Naive B cell (primary cell): ENCODE results near the gene DAP. TPM values are rescaled to one million over a fixed set of nuclear protein-coding genes. Genes with fewer than 3 reads are reported as not detected.

Experiments used
- ATAC-seq, 2 donors: fragments of 150-1000 bp; cut with Tn5 transposase; 2 replicates each; pipeline ENCODE4 v1.10.0; 2021; ENCODE audit warnings: low read depth in 2 of 2, mild to moderate bottlenecking in 2 of 2, moderate library complexity in 2 of 2
- DNase-seq: peaks from one replicate; pipeline ENCODE4 v3.0.0; 2022
- H3K27ac Mint-ChIP-seq, 6 donors: one replicate each; pipeline ENCODE4 v1.8.0; 2020 to 2022; ENCODE audit warnings: mild to moderate bottlenecking in 6 of 6, mixed read lengths in 6 of 6, moderate library complexity in 5 of 6, inconsistent platforms in 2 of 6
- H3K27me3 Mint-ChIP-seq, 3 donors: one replicate each; pipeline ENCODE4 v1.8.0; 2021 to 2022; ENCODE audit warnings: mixed read lengths in 3 of 3, mild to moderate bottlenecking in 1 of 3
- H3K36me3 Mint-ChIP-seq, 2 donors: one replicate each; pipeline ENCODE4 v1.8.0; 2020 to 2022; ENCODE audit warnings: mixed read lengths in 2 of 2, inconsistent platforms in 1 of 2, mild to moderate bottlenecking in 1 of 2
- H3K4me1 Mint-ChIP-seq, 3 donors: one replicate each; pipeline ENCODE4 v1.8.0; 2020 to 2022; ENCODE audit warnings: mixed read lengths in 3 of 3, inconsistent platforms in 1 of 3, mild to moderate bottlenecking in 1 of 3, moderate library complexity in 1 of 3
- H3K4me3 Mint-ChIP-seq, 8 donors: one replicate each; pipeline ENCODE4 v1.8.0; 2020 to 2022; ENCODE audit warnings: mild to moderate bottlenecking in 8 of 8, mixed read lengths in 8 of 8, moderate library complexity in 8 of 8, inconsistent platforms in 2 of 8
- H3K9me3 Mint-ChIP-seq, 7 donors: one replicate each; pipeline ENCODE4 v1.8.0; 2020 to 2022; ENCODE audit warnings: mixed read lengths in 7 of 7, mild to moderate bottlenecking in 5 of 7, inconsistent platforms in 2 of 7, moderate library complexity in 1 of 7
- polyA plus RNA-seq, 6 donors: library from polyadenylated mRNA; unstranded; fragments of 300-500 nt; fragmentation: Illumina TruSeq; gene quantifications; one replicate each; pipeline ENCODE4 v1.2.3, GENCODE V29; 2021; ENCODE audit warnings: low read depth in 6 of 6

The DAP gene
- polyA plus RNA-seq, 6 donors from 2014 or later = 48.6 to 90.4 (median 62.8) TPM

GRCh38 chr5:10709933-10710332 lies 51.1 kb downstream of the DAP start:
- Mint-ChIP-seq H3K4me3 (no peak overlapping the region), H3K36me3 (peaks cover 8 to 23% of the 10 kb centered on the region in 2 donors), H3K4me1 (peaks cover 20 to 30% (median 27%) of the 10 kb centered on the region in 3 donors), H3K9me3 (no peaks in the 10 kb centered on the region), H3K27ac (no peak overlapping the region), H3K27me3 (no peaks in the 10 kb centered on the region)
- DNase-seq (no peak), ATAC-seq (no peak)

GRCh38 chr5:10709409-10709808 lies 51.6 kb downstream of the DAP start:
- H3K27ac Mint-ChIP-seq = peak overlapping the region in 1 of 6 donors; percentile 3
- ATAC-seq = no peak
- H3K27me3 Mint-ChIP-seq = no peaks in the 10 kb centered on the region
- peaks cover 25 to 32% (median 32%) of the 10 kb centered on the region in 3 donors for H3K4me1 Mint-ChIP-seq
- peaks cover 8 to 23% of the 10 kb centered on the region in 2 donors for H3K36me3 Mint-ChIP-seq
- no peak overlapping the region for H3K4me3 Mint-ChIP-seq
- H3K9me3 Mint-ChIP-seq = no peaks in the 10 kb centered on the region
- DNase-seq = no peak

DNA sequence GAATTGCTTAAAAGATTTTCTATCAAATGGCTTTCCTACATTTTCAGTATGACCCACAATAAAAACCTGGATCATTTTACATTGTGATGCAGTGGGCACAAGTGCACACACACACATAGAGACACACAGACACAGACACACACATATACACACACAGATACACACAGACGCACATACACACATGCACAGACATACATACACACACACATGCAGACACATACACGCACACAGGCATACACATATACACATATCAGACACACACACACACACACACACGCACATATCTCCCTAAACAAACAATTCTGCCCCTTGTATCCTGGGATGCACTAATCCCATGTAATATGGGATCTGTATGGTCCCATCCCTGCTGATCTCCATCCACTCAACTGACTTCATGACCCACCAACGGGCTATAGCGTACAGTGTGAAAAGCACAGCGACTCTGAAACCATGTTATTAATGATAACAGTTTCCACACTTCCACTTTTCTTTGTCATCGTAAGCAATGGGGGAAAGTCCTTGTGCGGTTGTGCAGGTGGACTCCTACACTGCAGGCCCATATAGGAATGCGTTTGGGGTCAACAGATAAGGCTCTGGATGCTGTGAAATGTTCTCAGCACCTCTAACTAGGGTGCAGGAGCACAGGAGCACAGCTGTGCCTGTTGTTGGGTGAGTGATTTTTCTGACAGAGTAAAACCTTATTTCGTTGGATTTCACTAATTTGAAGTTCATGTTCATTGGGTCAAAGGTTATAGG lies 52.7 kb downstream of the DAP start:
- H3K27ac Mint-ChIP-seq = no peak overlapping the region
- peaks cover 29 to 36% (median 35%) of the 10 kb centered on the region in 3 donors for H3K4me1 Mint-ChIP-seq
- H3K27me3 Mint-ChIP-seq = no peaks in the 10 kb centered on the region
- DNase-seq (no peak), ATAC-seq (no peak)
- peaks cover 8 to 23% of the 10 kb centered on the region in 2 donors for H3K36me3 Mint-ChIP-seq
- H3K4me3 Mint-ChIP-seq = no peak overlapping the region
- no peaks in the 10 kb centered on the region for H3K9me3 Mint-ChIP-seq

DNA sequence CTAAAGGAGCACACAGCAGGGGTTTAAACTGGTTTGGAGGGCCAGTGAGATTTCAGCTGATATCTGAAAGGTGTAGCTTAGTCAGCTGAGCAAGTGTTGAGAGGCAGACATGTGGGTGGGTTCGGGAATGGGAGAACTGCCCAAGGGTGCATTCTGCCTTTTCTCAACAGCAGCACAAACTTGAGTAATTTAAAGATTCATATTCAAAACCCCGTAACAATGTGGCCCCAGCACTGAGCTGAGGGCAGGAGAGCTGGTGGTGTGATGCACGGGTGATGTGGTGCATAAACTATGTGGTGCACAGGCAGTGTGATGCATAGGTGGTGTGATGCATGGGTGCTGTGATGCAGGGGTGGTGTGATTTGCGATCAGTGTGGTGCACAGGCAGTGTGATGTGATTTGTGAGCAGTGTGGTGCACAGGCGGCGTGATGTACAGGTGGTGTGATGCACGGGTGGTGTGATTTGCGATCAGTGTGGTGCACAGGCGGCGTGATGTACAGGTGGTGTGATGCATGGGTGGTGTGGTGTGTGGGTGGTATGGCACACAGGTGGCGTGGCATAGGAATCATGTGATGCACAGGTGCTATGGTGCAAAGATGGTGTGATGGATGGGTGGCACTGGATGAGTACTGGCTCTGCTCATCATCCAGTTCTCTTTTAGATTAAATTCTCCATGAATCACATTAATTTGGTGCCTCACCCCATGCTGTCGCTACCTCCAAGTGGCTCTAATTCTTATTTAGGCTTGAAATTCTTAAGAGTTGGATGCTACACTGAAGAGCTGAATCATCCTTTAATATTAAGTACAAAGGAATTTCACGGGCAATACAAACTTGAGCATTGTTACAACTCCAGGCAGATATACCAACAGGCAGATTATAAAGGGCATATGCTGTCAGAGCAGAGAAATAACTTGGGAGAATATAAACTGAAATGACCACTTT lies 53.6 kb downstream of the DAP start:
- H3K27me3 Mint-ChIP-seq = no peaks in the 10 kb centered on the region
- no peak overlapping the region for H3K4me3 Mint-ChIP-seq
- ATAC-seq = no peak
- peak overlapping the region in 3 of 6 donors; percentile 39 to 88 (median 84) for H3K27ac Mint-ChIP-seq
- DNase-seq = no peak
- peaks cover 35 to 41% (median 35%) of the 10 kb centered on the region in 3 donors for H3K4me1 Mint-ChIP-seq
- peaks cover 4 to 23% of the 10 kb centered on the region in 2 donors for H3K36me3 Mint-ChIP-seq
- H3K9me3 Mint-ChIP-seq = no peaks in the 10 kb centered on the region

- Mint-ChIP-seq H3K4me1 (peaks cover 32 to 41% (median 35%) of the 10 kb centered on the region in 3 donors), H3K4me3 (no peak overlapping the region), H3K36me3 (peaks cover under 1 to 13% of the 10 kb centered on the region in 2 donors), H3K27ac (no peak overlapping the region), H3K27me3 (no peaks in the 10 kb centered on the region), H3K9me3 (no peaks in the 10 kb centered on the region)
- ATAC-seq = no peak
- no peak for DNase-seq
Measured at GRCh38 chr5:10706326-10706725, 54.7 kb downstream of the DAP start.

GRCh38 chr5:10705747-10706146 lies 55.3 kb downstream of the DAP start:
- no peak for ATAC-seq
- Mint-ChIP-seq H3K36me3 (peaks cover 0 to 12% of the 10 kb centered on the region in 2 donors), H3K27me3 (no peaks in the 10 kb centered on the region), H3K4me3 (no peak overlapping the region), H3K9me3 (no peaks in the 10 kb centered on the region), H3K4me1 (peaks cover 29 to 41% (median 35%) of the 10 kb centered on the region in 3 donors), H3K27ac (peak overlapping the region in 3 of 6 donors; percentile 5 to 16 (median 16))
- DNase-seq = no peak

GRCh38 chr5:10704949-10705621 lies 55.9 kb downstream of the DAP start:
- H3K4me1 Mint-ChIP-seq = peaks cover 31 to 45% (median 42%) of the 10 kb centered on the region in 3 donors
- no peak for ATAC-seq
- DNase-seq = no peak
- H3K4me3 Mint-ChIP-seq = no peak overlapping the region
- H3K36me3 Mint-ChIP-seq = peaks cover 0 to 12% of the 10 kb centered on the region in 2 donors
- H3K27ac Mint-ChIP-seq = peak overlapping the region; percentile 4 to 71 (median 44)
- no peaks in the 10 kb centered on the region for H3K27me3 Mint-ChIP-seq
- H3K9me3 Mint-ChIP-seq = no peaks in the 10 kb centered on the region

DNA sequence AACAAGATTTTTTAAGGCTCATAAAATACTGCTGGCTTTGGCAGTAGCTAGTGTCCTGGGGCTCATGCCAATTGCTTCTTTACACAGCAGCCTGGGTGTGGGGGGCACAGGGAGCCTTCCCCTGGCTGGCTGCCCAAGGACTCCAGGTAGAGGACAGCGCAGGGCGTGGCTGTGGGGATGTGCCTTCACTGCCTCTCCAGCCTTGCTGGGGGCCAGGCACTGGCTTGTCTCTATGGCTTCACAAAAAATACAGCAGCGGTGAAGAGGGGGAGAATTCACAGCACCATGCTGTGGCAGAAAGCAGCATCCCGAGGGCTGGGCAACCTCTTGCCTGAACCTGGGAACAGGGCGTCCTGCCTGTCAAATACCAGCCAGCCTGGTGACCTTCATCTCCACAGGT lies 57.4 kb downstream of the DAP start:
- Mint-ChIP-seq H3K27ac (peak overlapping the region in 1 of 6 donors; percentile 53), H3K36me3 (peaks cover 0 to 12% of the 10 kb centered on the region in 2 donors), H3K4me1 (peaks cover 37 to 59% (median 52%) of the 10 kb centered on the region in 3 donors), H3K27me3 (no peaks in the 10 kb centered on the region), H3K4me3 (no peak overlapping the region), H3K9me3 (no peaks in the 10 kb centered on the region)
- DNase-seq (no peak), ATAC-seq (no peak)

DNA sequence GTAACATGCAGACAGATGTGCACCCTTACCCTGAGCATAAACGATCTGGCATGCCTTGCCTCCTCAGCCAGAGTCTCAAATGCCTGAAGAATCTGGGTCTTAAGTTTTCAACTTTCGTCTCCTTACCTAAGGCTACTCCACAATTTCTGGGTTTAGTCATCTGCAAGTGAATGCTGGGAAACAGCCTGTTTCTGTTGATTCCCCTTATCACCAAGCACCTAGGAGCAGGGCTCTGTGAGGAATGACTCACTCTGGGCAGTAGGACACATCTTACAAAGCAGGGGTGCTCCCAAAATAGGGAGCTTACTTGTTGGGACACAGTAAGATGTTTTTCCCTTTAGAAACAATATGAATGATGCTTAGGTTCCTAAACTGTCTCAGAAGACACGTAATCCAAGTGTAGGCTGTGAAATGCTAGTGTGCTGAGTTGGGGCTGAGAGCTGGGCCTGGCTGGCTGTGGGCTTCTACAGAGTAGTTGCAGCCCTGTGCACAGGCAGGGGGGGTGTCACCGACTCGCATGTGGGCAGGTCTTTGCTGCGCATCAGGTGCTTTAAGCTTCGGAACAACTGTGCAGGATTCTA lies 58.0 kb downstream of the DAP start:
- peak overlapping the region in 3 of 6 donors; percentile 31 to 62 (median 53) for H3K27ac Mint-ChIP-seq
- H3K9me3 Mint-ChIP-seq = no peaks in the 10 kb centered on the region
- H3K36me3 Mint-ChIP-seq = peaks cover 0 to 12% of the 10 kb centered on the region in 2 donors
- H3K27me3 Mint-ChIP-seq = no peaks in the 10 kb centered on the region
- ATAC-seq (no peak), DNase-seq (no peak)
- H3K4me3 Mint-ChIP-seq = peak overlapping the region in 1 of 8 donors; percentile 53
- peaks cover 31 to 56% (median 50%) of the 10 kb centered on the region in 3 donors for H3K4me1 Mint-ChIP-seq

GRCh38 chr5:10702040-10702629 lies 58.9 kb downstream of the DAP start:
- H3K9me3 Mint-ChIP-seq = no peaks in the 10 kb centered on the region
- no peak for ATAC-seq
- H3K27ac Mint-ChIP-seq = peak overlapping the region in 2 of 6 donors; percentile 22 to 37
- H3K4me1 Mint-ChIP-seq = peaks cover 25 to 48% (median 47%) of the 10 kb centered on the region in 3 donors
- H3K4me3 Mint-ChIP-seq = no peak overlapping the region
- H3K27me3 Mint-ChIP-seq = no peaks in the 10 kb centered on the region
- H3K36me3 Mint-ChIP-seq = peaks cover 0 to 6% of the 10 kb centered on the region in 2 donors
- no peak for DNase-seq

DNA sequence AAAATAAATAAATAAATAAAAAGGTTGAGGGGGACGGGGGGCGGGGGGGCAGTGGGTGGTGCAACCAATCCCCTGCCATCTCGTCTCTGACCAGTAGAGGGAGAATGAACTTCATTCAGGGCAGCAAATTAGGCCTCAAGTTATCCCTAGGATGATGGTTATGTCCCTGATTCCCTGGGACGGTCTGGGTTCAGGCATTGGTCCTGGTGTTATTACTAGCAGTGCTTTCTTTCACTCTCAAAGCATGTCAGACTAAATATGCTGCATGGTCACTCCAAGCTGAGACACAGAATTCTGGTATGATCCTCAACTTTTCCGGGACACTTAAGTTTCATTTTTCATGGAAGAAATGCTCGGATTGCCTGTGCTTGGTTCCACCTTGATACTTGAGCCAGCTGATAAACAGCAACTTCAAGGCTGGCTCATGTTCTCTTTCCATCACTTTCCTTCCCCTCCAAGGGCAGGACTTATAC lies 59.4 kb downstream of the DAP start:
- ATAC-seq (no peak), DNase-seq (peak; percentile 28)
- Mint-ChIP-seq H3K27ac (no peak overlapping the region), H3K36me3 (peaks cover 0 to under 1% of the 10 kb centered on the region in 2 donors), H3K27me3 (no peaks in the 10 kb centered on the region), H3K4me1 (peaks cover 25 to 45% (median 44%) of the 10 kb centered on the region in 3 donors), H3K9me3 (no peaks in the 10 kb centered on the region), H3K4me3 (no peak overlapping the region)

- peaks cover 24 to 44% (median 41%) of the 10 kb centered on the region in 3 donors for H3K4me1 Mint-ChIP-seq
- DNase-seq = no peak
- H3K36me3 Mint-ChIP-seq = no peaks in the 10 kb centered on the region
- no peaks in the 10 kb centered on the region for H3K27me3 Mint-ChIP-seq
- no peaks in the 10 kb centered on the region for H3K9me3 Mint-ChIP-seq
- no peak for ATAC-seq
- H3K4me3 Mint-ChIP-seq = peak overlapping the region in 1 of 8 donors; percentile 15
- peak overlapping the region in 5 of 6 donors; percentile 8 to 87 (median 83) for H3K27ac Mint-ChIP-seq
Measured at GRCh38 chr5:10700516-10700915, 60.5 kb downstream of the DAP start.
